GM10266 (cell line): ENCODE results near the gene SCARF2.

ENCODE experiments used
- DNase-seq: peaks from one replicate; pipeline ENCODE4 v3.0.0; 2012; ENCODE audit errors: extremely low spot score
- CTCF ChIP-seq: IDR thresholded peaks from 2 replicates; pipeline ENCODE4 v1.5.1; 2012; ENCODE audit warnings: mild to moderate bottlenecking, low read depth; ENCODE audit not compliant: control insufficient read depth, insufficient read depth; ENCODE audit errors: missing control alignments

Gene SCARF2

GRCh38 chr22:20389288-20389687, 48.3 kb downstream of the SCARF2 start:
- DNase-seq: no peak
- TF ChIP-seq CTCF: no peak

GRCh38 chr22:20388200-20388599, 49.4 kb downstream of the SCARF2 start:
- DNase-seq: no peak
- TF ChIP-seq CTCF: no peak

- no peak for TF ChIP-seq CTCF
- DNase-seq: no peak
Measured at GRCh38 chr22:20386972-20387371, 50.7 kb downstream of the SCARF2 start.

GRCh38 chr22:20386336-20386735, 51.3 kb downstream of the SCARF2 start:
- no peak for TF ChIP-seq CTCF
- DNase-seq: no peak

GRCh38 chr22:20384865-20385264, 52.8 kb downstream of the SCARF2 start:
- DNase-seq: no peak
- no peak for TF ChIP-seq CTCF

GRCh38 chr22:20384171-20384570, 53.5 kb downstream of the SCARF2 start:
- TF ChIP-seq CTCF: no peak

GRCh38 chr22:20383538-20383937, 54.1 kb downstream of the SCARF2 start:
- TF ChIP-seq CTCF: no peak
- DNase-seq: no peak

More at GRCh38 chr22:20384171-20384570, 53.5 kb downstream of the SCARF2 start:
- DNase-seq: no peak
